A549 (cell line): ENCODE measurements around the gene ENPP3. TPM values are rescaled to one million over a fixed set of nuclear protein-coding genes. Genes with fewer than 3 reads are reported as not detected.
A peak's percentile ranks its signal among the peaks of the same experiment; 100 is the strongest.

ENCODE experiments used
- ATAC-seq, 2 experiments: fragments of 200-7000 bp in 1 of 2; fragments of >200 bp in 1 of 2; cut with Nextera tagmentation in 1 of 2; cut with Tn5 transposase in 1 of 2; 3 replicates each; pipeline versions ENCODE4 v1.8.0 to v1.9.1; 2018 to 2020; ENCODE audit warnings: mild to moderate bottlenecking in 1 of 2, moderate library complexity in 1 of 2
- CTCF ChIA-PET: fragments of 300-600 bp; sonication (Branson Sonifier 250); formaldehyde crosslinking; extraction: SDS; loops from one replicate; lab custom pipeline; 2021; ENCODE audit warnings: antibody characterized with exemption, inconsistent platforms; lab: Yijun Ruan, JAX
- POLR2A ChIA-PET: fragments of 350-600 bp; formaldehyde crosslinking; extraction: SDS; loops from one replicate; lab custom pipeline; 2021; ENCODE audit warnings: antibody characterized with exemption, inconsistent platforms; lab: Yijun Ruan, JAX
- DNase-seq, 2 experiments: peaks; one replicate each; pipeline versions ENCODE4 v3.0.0 to v3.0.0-alpha.2; 2011 to 2016; ENCODE audit warnings: low read depth in 1 of 2, low spot score in 1 of 2
- FAIRE-seq: peaks from 2 replicates; lab custom pipeline; 2011; peaks lifted over from hg19 to GRCh38; lab: Jason Lieb, UNC
- H3K27ac ChIP-seq, 2 experiments: fragments of >200 bp; sonication (Bioruptor Twin); formaldehyde crosslinking; 3 replicates each; pipeline ENCODE4 v1.5.1; 2016 to 2017
- H3K4me1 ChIP-seq: fragments of >200 bp; sonication (Bioruptor Twin); formaldehyde crosslinking; 3 replicates; pipeline ENCODE4 v1.6.1; 2016
- H3K4me2 ChIP-seq: fragments of >200 bp; sonication (Bioruptor Twin); formaldehyde crosslinking; 3 replicates; pipeline ENCODE4 v1.6.1; 2016
- H3K4me3 ChIP-seq: fragments of >200 bp; sonication (Bioruptor Twin); formaldehyde crosslinking; 3 replicates; pipeline ENCODE4 v1.5.1; 2016
- H3K9me3 ChIP-seq: fragments of >200 bp; sonication (Bioruptor Twin); formaldehyde crosslinking; 3 replicates; pipeline ENCODE4 v1.6.1; 2016
- CBX8 ChIP-seq: fragments of 200-600 bp; sonication (generic); IDR thresholded peaks from 2 replicates; pipeline ENCODE4 v1.6.1; 2016
- CEBPB ChIP-seq, 2 experiments: fragments of >200 bp in 1 of 2; sonication (Bioruptor Twin) in 1 of 2; formaldehyde crosslinking in 1 of 2; IDR thresholded peaks; 2 replicates each; pipeline ENCODE4 v1.6.1; 2012 to 2016
- EHF ChIP-seq: fragments of 250-450 bp; sonication (Bioruptor Pico); IDR thresholded peaks from 2 replicates; pipeline ENCODE4 v1.5.0; 2020; ENCODE audit warnings: mild to moderate bottlenecking
- EHMT2 ChIP-seq: fragments of 200-600 bp; sonication (generic); IDR thresholded peaks from 2 replicates; pipeline ENCODE4 v1.6.1; 2016; ENCODE audit warnings: antibody characterized with exemption, low read depth, mild to moderate bottlenecking, moderate library complexity
- ESRRA ChIP-seq: fragments of 150-350 bp; IDR thresholded peaks from 2 replicates; pipeline ENCODE4 v1.6.1; 2014; ENCODE audit warnings: mild to moderate bottlenecking, low read length, borderline replicate concordance
- FOSB ChIP-seq: fragments of 250-450 bp; sonication (Bioruptor Pico); IDR thresholded peaks from 2 replicates; pipeline ENCODE4 v1.5.0; 2020; ENCODE audit warnings: mild to moderate bottlenecking, moderate library complexity
- FOXS1 ChIP-seq: fragments of 250-450 bp; sonication (Bioruptor Pico); IDR thresholded peaks from 2 replicates; pipeline ENCODE4 v1.5.0; 2020; ENCODE audit warnings: mild to moderate bottlenecking, moderate library complexity
- JUNB ChIP-seq: fragments of >200 bp; sonication (Bioruptor Twin); formaldehyde crosslinking; IDR thresholded peaks from 2 replicates; pipeline ENCODE4 v1.6.1; 2016
- KDM1A ChIP-seq: fragments of 200-600 bp; sonication (generic); IDR thresholded peaks from 2 replicates; pipeline ENCODE4 v1.6.1; 2016; ENCODE audit warnings: low read depth, mild to moderate bottlenecking
- MYC ChIP-seq: IDR thresholded peaks from 2 replicates; pipeline ENCODE4 v1.6.1; 2012; ENCODE audit warnings: mild to moderate bottlenecking, inconsistent platforms, low read length, improper control_type of control experiment, borderline replicate concordance
- NPAS2 ChIP-seq: fragments of 250-450 bp; sonication (Bioruptor Pico); IDR thresholded peaks from 2 replicates; pipeline ENCODE4 v1.8.0; 2022; ENCODE audit warnings: mild to moderate bottlenecking, moderate library complexity, borderline replicate concordance
- RAD21 ChIP-seq, 2 experiments: fragments of >200 bp in 1 of 2; sonication (Bioruptor Twin) in 1 of 2; formaldehyde crosslinking in 1 of 2; IDR thresholded peaks in 1 of 2; conservative IDR thresholded peaks in 1 of 2; 2 replicates in 1 of 2; 3 replicates in 1 of 2; pipeline ENCODE4 v1.6.1; 2012 to 2018; ENCODE audit warnings: inconsistent platforms in 1 of 2
- RFX5 ChIP-seq: fragments of 450-650 bp; IDR thresholded peaks from 2 replicates; pipeline ENCODE4 v1.7.1; 2014; ENCODE audit warnings: antibody characterized with exemption, mild to moderate bottlenecking, moderate library complexity
- RNF2 ChIP-seq: fragments of 200-600 bp; sonication (generic); IDR thresholded peaks from 2 replicates; pipeline ENCODE4 v1.6.1; 2016; ENCODE audit warnings: low read depth, mild to moderate bottlenecking, antibody characterized with exemption, moderate library complexity, borderline replicate concordance
- SMC3 ChIP-seq: fragments of >200 bp; sonication (Bioruptor Twin); formaldehyde crosslinking; IDR thresholded peaks from 3 replicates; pipeline ENCODE4 v1.6.1; 2018; ENCODE audit warnings: inconsistent platforms
- TP53 ChIP-seq: fragments of 250-450 bp; sonication (Bioruptor Pico); IDR thresholded peaks from 2 replicates; pipeline ENCODE4 v1.5.0; 2021; ENCODE audit warnings: mild to moderate bottlenecking, moderate library complexity
- ZSCAN20 ChIP-seq: fragments of 250-450 bp; sonication (Bioruptor Pico); IDR thresholded peaks from 2 replicates; pipeline ENCODE4 v1.8.0; 2022; ENCODE audit warnings: mild to moderate bottlenecking, moderate library complexity
- WGBS: methylation state at CpG from one replicate; pipeline ENCODE4 v1.1.6; 2017; ENCODE audit errors: missing lambda C conversion rate; 5-methylcytosine and 5-hydroxymethylcytosine counted together
- polyA plus RNA-seq, 4 experiments: library from polyadenylated mRNA; depleted of rRNA in 3 of 4; stranded (reverse); fragments of >200 nt; fragmentation: RNase III in 1 of 4; extraction: RNeasy Plus Mini Kit Qiagen cat#74134 plus additional on column Dnase treatment in 1 of 4; gene quantifications; 2 replicates in 3 of 4; 3 replicates in 1 of 4; pipeline ENCODE4 v1.2.3, GENCODE V29; 2011 to 2017
- small RNA-seq, 6 experiments: library from RNA; depleted of rRNA; stranded (forward); fragments of <200 nt; gene quantifications; one replicate each; pipeline ENCODE3, GENCODE V24; 2012
- TF ChIP-seq, protein P1 (sequence below): fragments of >200 bp; sonication (Bioruptor Twin); formaldehyde crosslinking; IDR thresholded peaks from 2 replicates; pipeline ENCODE4 v1.6.1; 2016
- TF ChIP-seq, protein P2 (sequence below): fragments of 150-350 bp; IDR thresholded peaks from 2 replicates; pipeline ENCODE4 v1.6.1; 2014; ENCODE audit warnings: low read depth, mild to moderate bottlenecking, low read length
- TF ChIP-seq, protein P3 (sequence below): fragments of >200 bp; sonication (Bioruptor Twin); formaldehyde crosslinking; IDR thresholded peaks from 3 replicates; pipeline ENCODE4 v1.6.1; 2016

Gene ENPP3
- polyA plus RNA-seq, 2 of the 4 experiments (the other 2 are of a cell fraction), result not detected

DNA sequence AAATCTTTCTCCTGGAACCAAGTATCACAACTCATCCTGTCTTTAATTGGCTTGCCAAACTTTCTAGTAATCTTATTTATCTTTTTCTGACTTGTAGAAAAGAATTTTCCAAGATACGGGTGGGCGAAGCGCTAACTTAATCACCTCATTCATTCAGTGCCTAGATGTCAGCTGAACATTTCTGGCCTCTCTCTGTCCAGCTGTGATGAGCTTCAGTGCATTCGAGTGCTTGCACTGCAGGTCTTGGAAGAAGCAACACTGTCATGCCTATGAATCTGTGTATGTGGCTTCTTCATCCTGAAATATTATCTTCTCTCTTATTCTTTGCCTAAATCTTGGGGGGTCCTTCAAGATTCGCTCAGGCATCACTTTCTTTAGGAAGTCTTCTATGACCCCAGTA lies 154.4 kb downstream of the ENPP3 start:
- Histone ChIP-seq H3K4me1 (no peaks in the 10 kb centered on the region), H3K27ac (no peak overlapping the region), H3K4me3 (no peak overlapping the region), H3K4me2 (no peak overlapping the region), H3K9me3 (no peaks in the 10 kb centered on the region)
- WGBS, result 64% methylated on average over 5 of the region's 5 CpGs
- ATAC-seq, result no peak
- TF ChIP-seq RFX5 (no peak), KDM1A (no peak), MYC (no peak), FOSB (CRISPR knock-in tag) (no peak), CBX8 (no peak), RAD21 (conservative IDR thresholded peaks at IDR 0.05 in 1 of 2, IDR thresholded peaks at IDR 0.05 in 1 of 2) (no peak), NPAS2 (CRISPR knock-in tag) (no peak), RNF2 (no peak), EHMT2 (no peak), CEBPB (IDR thresholded peaks at IDR 0.05) (no peak), JUNB (no peak), EHF (CRISPR knock-in tag) (no peak), ZSCAN20 (CRISPR knock-in tag) (no peak), SMC3 (no peak), ESRRA (no peak), FOXS1 (no peak)
- TF ChIP-seq, protein P1, sequence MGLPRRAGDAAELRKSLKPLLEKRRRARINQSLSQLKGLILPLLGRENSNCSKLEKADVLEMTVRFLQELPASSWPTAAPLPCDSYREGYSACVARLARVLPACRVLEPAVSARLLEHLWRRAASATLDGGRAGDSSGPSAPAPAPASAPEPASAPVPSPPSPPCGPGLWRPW, result no peak
- TF ChIP-seq, protein P2, sequence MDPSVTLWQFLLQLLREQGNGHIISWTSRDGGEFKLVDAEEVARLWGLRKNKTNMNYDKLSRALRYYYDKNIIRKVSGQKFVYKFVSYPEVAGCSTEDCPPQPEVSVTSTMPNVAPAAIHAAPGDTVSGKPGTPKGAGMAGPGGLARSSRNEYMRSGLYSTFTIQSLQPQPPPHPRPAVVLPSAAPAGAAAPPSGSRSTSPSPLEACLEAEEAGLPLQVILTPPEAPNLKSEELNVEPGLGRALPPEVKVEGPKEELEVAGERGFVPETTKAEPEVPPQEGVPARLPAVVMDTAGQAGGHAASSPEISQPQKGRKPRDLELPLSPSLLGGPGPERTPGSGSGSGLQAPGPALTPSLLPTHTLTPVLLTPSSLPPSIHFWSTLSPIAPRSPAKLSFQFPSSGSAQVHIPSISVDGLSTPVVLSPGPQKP, result no peak
- no peak for DNase-seq
- CTCF ChIA-PET, result no interaction called here
- FAIRE-seq, result no peak
- POLR2A ChIA-PET, result no interaction called here

DNA sequence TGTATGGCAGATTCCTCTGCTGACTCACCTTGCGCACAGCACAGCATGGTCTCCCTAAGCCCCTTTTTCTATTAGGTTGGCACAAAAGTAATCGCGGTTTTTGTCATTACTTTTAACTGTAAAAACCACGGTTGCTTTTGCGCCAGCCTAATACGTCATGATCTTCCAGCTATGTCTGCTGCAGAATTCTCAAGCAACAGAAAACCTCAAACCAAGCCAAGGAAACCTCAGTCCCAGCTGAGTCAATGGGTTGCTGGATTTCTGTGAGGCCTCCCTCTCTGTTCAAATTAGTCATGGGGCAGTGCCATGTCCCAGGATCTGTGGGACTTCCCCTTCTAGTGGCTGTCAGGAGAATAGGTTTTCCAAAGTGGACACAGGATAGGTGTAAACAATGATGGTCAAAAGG lies 155.0 kb downstream of the ENPP3 start:
- ChIA-PET CTCF (interaction anchor here (1.3 kb wide), 1 partner anchor 97 kb away, joined by 3 read pairs; no protein-coding TSS in a partner anchor), POLR2A (no interaction called here)
- WGBS, result 93% methylated on average over 6 of the region's 6 CpGs
- ATAC-seq (peak in 1 of 2 experiments; percentile 54; a peak in 2 of 6 replicates), DNase-seq (peak in 1 of 2 experiments; percentile 10), FAIRE-seq (no peak)
- Histone ChIP-seq H3K4me2 (no peak overlapping the region), H3K27ac (no peak overlapping the region), H3K9me3 (no peaks in the 10 kb centered on the region), H3K4me3 (no peak overlapping the region), H3K4me1 (no peaks in the 10 kb centered on the region)
- no peak for TF ChIP-seq EHF (CRISPR knock-in tag)
- no peak for TF ChIP-seq RNF2
- no peak for TF ChIP-seq TP53 (CRISPR knock-in tag)
- no peak for TF ChIP-seq EHMT2
- TF ChIP-seq, protein P3, sequence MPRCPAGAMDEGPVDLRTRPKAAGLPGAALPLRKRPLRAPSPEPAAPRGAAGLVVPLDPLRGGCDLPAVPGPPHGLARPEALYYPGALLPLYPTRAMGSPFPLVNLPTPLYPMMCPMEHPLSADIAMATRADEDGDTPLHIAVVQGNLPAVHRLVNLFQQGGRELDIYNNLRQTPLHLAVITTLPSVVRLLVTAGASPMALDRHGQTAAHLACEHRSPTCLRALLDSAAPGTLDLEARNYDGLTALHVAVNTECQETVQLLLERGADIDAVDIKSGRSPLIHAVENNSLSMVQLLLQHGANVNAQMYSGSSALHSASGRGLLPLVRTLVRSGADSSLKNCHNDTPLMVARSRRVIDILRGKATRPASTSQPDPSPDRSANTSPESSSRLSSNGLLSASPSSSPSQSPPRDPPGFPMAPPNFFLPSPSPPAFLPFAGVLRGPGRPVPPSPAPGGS, result no peak

DNA sequence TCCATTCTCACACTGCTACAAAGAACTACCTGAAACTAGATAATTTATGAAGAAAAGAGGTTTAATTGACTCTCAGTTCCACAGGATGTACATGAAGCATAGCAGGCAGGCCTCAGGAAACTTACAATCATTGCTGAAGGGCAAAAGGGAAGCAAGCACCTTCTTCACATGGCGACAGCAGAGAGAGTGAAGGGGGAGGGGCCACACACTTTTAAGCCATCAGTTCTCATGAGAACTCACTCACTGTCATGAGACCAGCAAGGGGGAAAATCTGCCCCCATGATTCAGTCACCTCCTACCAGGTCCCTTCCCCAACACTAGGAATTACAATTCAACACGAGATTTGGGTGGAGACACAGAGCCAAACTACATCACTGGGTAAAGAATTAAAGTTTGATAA lies 158.3 kb downstream of the ENPP3 start:
- 39% methylated on average over 2 of the region's 2 CpGs for WGBS
- DNase-seq, result no peak
- no peak overlapping the region for H3K27ac ChIP-seq
- TF ChIP-seq, protein P1, result no peak
- no peak for FAIRE-seq
- H3K9me3 ChIP-seq, result no peaks in the 10 kb centered on the region
- CTCF ChIA-PET, result no interaction called here
- no peaks in the 10 kb centered on the region for H3K4me1 ChIP-seq
- no peak overlapping the region for H3K4me2 ChIP-seq
- POLR2A ChIA-PET, result no interaction called here
- ATAC-seq, result no peak
- H3K4me3 ChIP-seq, result no peak overlapping the region

Small RNA genes lying within 50 kb of the gene (small RNA-seq; reads per million reads assigned to genes)
- gene MIR548H5, result 0 reads per million in 6 experiments
- 0 reads per million in 6 experiments for gene RNU4-18P

Other genes starting within 250 kb of the ENPP3 start
- not detected in 2 replicates for gene ARG1, start 64.1 kb upstream of the ENPP3 start, polyA plus RNA-seq (2011; rRNA removed)
- not detected in 3 replicates for gene ARG1, start 64.1 kb upstream of the ENPP3 start, polyA plus RNA-seq (2017; fragmentation: RNase III; extraction: RNeasy Plus Mini Kit Qiagen cat#74134 plus additional on column Dnase treatment)
- gene MED23, start 9.1 kb upstream of the ENPP3 start, polyA plus RNA-seq (2011; rRNA removed), result 22.7 and 23.1 TPM in 2 replicates
- 7.1 to 7.6 TPM (median 7.3 TPM) in 3 replicates for gene MED23, start 9.1 kb upstream of the ENPP3 start, polyA plus RNA-seq (2017; fragmentation: RNase III; extraction: RNeasy Plus Mini Kit Qiagen cat#74134 plus additional on column Dnase treatment)
- not detected in 2 replicates for gene OR2A4, start 64.1 kb downstream of the ENPP3 start, polyA plus RNA-seq (2011; rRNA removed)
- not detected in 3 replicates for gene OR2A4, start 64.1 kb downstream of the ENPP3 start, polyA plus RNA-seq (2017; fragmentation: RNase III; extraction: RNeasy Plus Mini Kit Qiagen cat#74134 plus additional on column Dnase treatment)
- gene CTAGE9, start 73.7 kb downstream of the ENPP3 start, polyA plus RNA-seq (2011; rRNA removed), result not detected in 2 replicates
- gene CTAGE9, start 73.7 kb downstream of the ENPP3 start, polyA plus RNA-seq (2017; fragmentation: RNase III; extraction: RNeasy Plus Mini Kit Qiagen cat#74134 plus additional on column Dnase treatment), result not detected in 3 replicates
- 5.3 and 5.6 TPM in 2 replicates for gene ENPP1, start 170.7 kb downstream of the ENPP3 start, polyA plus RNA-seq (2011; rRNA removed)
- 0.91 to 1.1 TPM (median 0.97 TPM) in 3 replicates for gene ENPP1, start 170.7 kb downstream of the ENPP3 start, polyA plus RNA-seq (2017; fragmentation: RNase III; extraction: RNeasy Plus Mini Kit Qiagen cat#74134 plus additional on column Dnase treatment)